Activated CD8-positive, alpha-beta memory T cell treated with anti-CD3 and anti-CD28 coated beads, Interleukin-2, amount 10 ng/mL, durations not matched to agents 7 days and 5 days (primary cell): ENCODE data around the gene OPTN. TPM values are rescaled to one million over a fixed set of nuclear protein-coding genes. Genes with fewer than 3 reads are reported as not detected.
A peak's percentile ranks its signal among the peaks of the same experiment; 100 is the strongest.

Experiments used
- ATAC-seq: fragments of 150-1000 bp; cut with Tn5 transposase; one replicate; pipeline ENCODE4 v1.10.0; 2021; ENCODE audit warnings: moderate library complexity
- CTCF ChIA-PET: fragments of 350-600 bp; sonication (Branson Sonifier 250); formaldehyde crosslinking; loops from one replicate; lab custom pipeline; 2021; ENCODE audit warnings: antibody characterized with exemption; lab: Charles Lee
- DNase-seq: peaks from one replicate; pipeline ENCODE4 v3.0.0-alpha.2; 2020
- H3K27ac Mint-ChIP-seq: one replicate; pipeline ENCODE4 v1.8.0; 2021; ENCODE audit warnings: mild to moderate bottlenecking, mixed read lengths
- H3K27me3 Mint-ChIP-seq: one replicate; pipeline ENCODE4 v1.8.0; 2021; ENCODE audit warnings: mixed read lengths
- H3K36me3 Mint-ChIP-seq: one replicate; pipeline ENCODE4 v1.8.0; 2021; ENCODE audit warnings: mild to moderate bottlenecking, mixed read lengths
- H3K4me1 Mint-ChIP-seq: one replicate; pipeline ENCODE4 v1.8.0; 2021; ENCODE audit warnings: mixed read lengths
- H3K4me3 Mint-ChIP-seq: one replicate; pipeline ENCODE4 v1.8.0; 2021; ENCODE audit warnings: mild to moderate bottlenecking, moderate library complexity, mixed read lengths
- H3K9me3 Mint-ChIP-seq: one replicate; pipeline ENCODE4 v1.8.0; 2022; ENCODE audit warnings: low read depth, mixed read lengths
- total RNA-seq, 2 experiments: library from RNA; stranded (reverse); gene quantifications; one replicate each; pipeline ENCODE4 v1.2.3, GENCODE V29; 2021

The OPTN gene
- total RNA-seq, 2 experiments from 2014 or later: 111 to 112 TPM

GRCh38 chr10:13183625-13184024 lies 83.7 kb downstream of the OPTN start:
- Mint-ChIP-seq H3K36me3 (peaks cover 72% of the 10 kb centered on the region), H3K27me3 (no peaks in the 10 kb centered on the region), H3K9me3 (no peaks in the 10 kb centered on the region), H3K4me1 (peaks cover 9% of the 10 kb centered on the region), H3K4me3 (no peak overlapping the region), H3K27ac (peak overlapping the region; percentile 33)
- DNase-seq (no peak), ATAC-seq (no peak)
- CTCF ChIA-PET: no interaction called here

GRCh38 chr10:13184276-13184675 lies 84.3 kb downstream of the OPTN start:
- Mint-ChIP-seq H3K4me1 (peaks cover 9% of the 10 kb centered on the region), H3K27ac (no peak overlapping the region), H3K9me3 (no peaks in the 10 kb centered on the region), H3K4me3 (no peak overlapping the region), H3K27me3 (no peaks in the 10 kb centered on the region), H3K36me3 (peaks cover 70% of the 10 kb centered on the region)
- ATAC-seq (no peak), DNase-seq (no peak)
- CTCF ChIA-PET: no interaction called here

- no peak for DNase-seq
- no peak for ATAC-seq
- Mint-ChIP-seq H3K9me3 (no peaks in the 10 kb centered on the region), H3K36me3 (peaks cover 70% of the 10 kb centered on the region), H3K27ac (no peak overlapping the region), H3K4me1 (peaks cover 9% of the 10 kb centered on the region), H3K27me3 (no peaks in the 10 kb centered on the region), H3K4me3 (no peak overlapping the region)
- CTCF ChIA-PET: no interaction called here
Measured at GRCh38 chr10:13184730-13185514, 85.0 kb downstream of the OPTN start.

DNA sequence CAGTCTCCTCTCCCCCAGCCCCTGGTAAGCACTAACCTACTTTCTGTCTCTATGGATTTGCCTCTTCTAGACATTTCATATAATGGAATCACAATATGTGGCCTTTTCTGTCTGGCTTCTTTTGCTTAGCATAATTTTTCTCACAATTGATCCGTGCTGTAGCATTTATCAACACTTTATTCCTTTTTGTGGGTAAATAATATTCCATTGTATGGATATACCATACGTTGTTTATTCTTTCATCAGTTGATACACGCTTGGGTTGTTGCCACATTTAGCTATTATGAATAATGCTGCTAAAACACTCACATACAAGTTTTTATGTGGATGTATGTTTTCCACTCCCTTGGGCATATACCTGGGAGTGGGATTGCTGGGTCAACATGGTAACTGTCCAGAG lies 87.2 kb downstream of the OPTN start:
- ATAC-seq (no peak), DNase-seq (no peak)
- CTCF ChIA-PET: no interaction called here
- peaks cover 63% of the 10 kb centered on the region for H3K36me3 Mint-ChIP-seq
- no peaks in the 10 kb centered on the region for H3K9me3 Mint-ChIP-seq
- no peak overlapping the region for H3K27ac Mint-ChIP-seq
- H3K27me3 Mint-ChIP-seq: no peaks in the 10 kb centered on the region
- H3K4me3 Mint-ChIP-seq: no peak overlapping the region
- H3K4me1 Mint-ChIP-seq: no peaks in the 10 kb centered on the region

Other genes starting within 250 kb of the OPTN start
- under 1 TPM; 0.12 TPM for gene CCDC3, start 98.5 kb upstream of the OPTN start, total RNA-seq
- gene MCM10, start 61.4 kb downstream of the OPTN start, total RNA-seq: 10 to 100 TPM; 75.1 to 78.2 TPM
- not detected for gene UCMA, start 134.2 kb downstream of the OPTN start, total RNA-seq
- gene PHYH, start 199.9 kb downstream of the OPTN start, total RNA-seq: 10 to 100 TPM; 13.6 to 14.4 TPM
- 10 to 100 TPM; 48.9 to 55.2 TPM for gene SEPHS1, start 248.1 kb downstream of the OPTN start, total RNA-seq